Testis (tissue), 3 donors: ENCODE measurements around the gene SPATA1. TPM values are rescaled to one million over a fixed set of nuclear protein-coding genes. Genes with fewer than 3 reads are reported as not detected.

ENCODE experiments used
- DNase-seq: peaks from one replicate; pipeline ENCODE4 v3.0.0-alpha.2; 2019
- H3K27ac ChIP-seq, 2 donors: fragments of 200-600 bp; sonication (generic); one replicate each; pipeline ENCODE4 v1.5.1; 2019
- H3K27me3 ChIP-seq: fragments of 200-600 bp; sonication (generic); one replicate; pipeline ENCODE4 v1.5.1; 2019
- H3K36me3 ChIP-seq: fragments of 200-600 bp; sonication (generic); one replicate; pipeline ENCODE4 v1.5.1; 2017; ENCODE audit warnings: low read depth; ENCODE audit errors: missing control alignments
- H3K4me1 ChIP-seq: fragments of 200-600 bp; sonication (generic); one replicate; pipeline ENCODE4 v1.5.1; 2019
- H3K4me3 ChIP-seq, 2 donors: fragments of 200-600 bp; sonication (generic); one replicate each; pipeline ENCODE4 v1.5.1; 2017 to 2019
- H3K9me3 ChIP-seq: fragments of 200-600 bp; sonication (generic); one replicate; pipeline ENCODE4 v1.5.1; 2017
- POLR2A ChIP-seq: fragments of 450-650 bp; IDR thresholded peaks from one replicate; pipeline ENCODE4 v1.6.1; 2017; ENCODE audit warnings: antibody characterized with exemption, mild to moderate bottlenecking, moderate library complexity
- WGBS, 2 donors: methylation state at CpG; one replicate each; pipeline ENCODE4 v1.1.5; 2018; 5-methylcytosine and 5-hydroxymethylcytosine counted together
- intact Hi-C: fragments of 100-400 bp; cut with DNase I; formaldehyde crosslinking; loops from one replicate; pipeline ENCODE4 v1.15.1; 2023; ENCODE audit warnings: low total_unique reads
- polyA plus RNA-seq: library from polyadenylated mRNA; stranded (reverse); fragments of 350-450 nt; fragmentation: Illumina TruSeq; extraction: RNeasy Lipid Tissue Mini Kit (QIAGEN cat#74804); gene quantifications from one replicate; pipeline ENCODE4 v1.2.3, GENCODE V29; 2014; ENCODE audit warnings: low read depth, low replicate concordance; ENCODE audit not compliant: insufficient read depth
- total RNA-seq, 2 donors: library from RNA; depleted of rRNA; stranded (reverse); fragments of >200 nt; gene quantifications; one replicate each; pipeline ENCODE4 v1.2.3, GENCODE V29; 2016
- TF ChIP-seq, protein P1 (sequence below), 3 experiments: fragments of 450-650 bp in 2 of 3; fragments of 200-600 bp in 1 of 3; sonication (generic) in 1 of 3; IDR thresholded peaks; one replicate each; pipeline ENCODE4 v1.5.1; 2016 to 2019; ENCODE audit warnings: antibody characterized with exemption in 3 of 3, mild to moderate bottlenecking in 2 of 3, moderate library complexity in 1 of 3

Gene SPATA1
- total and polyA plus RNA-seq, 3 donors from 2014 or later, result 6.0 to 17.6 (median 7.1) TPM

- no peaks in the 10 kb centered on the region for H3K4me1 ChIP-seq
- intact Hi-C loops, result no loop called here
- no peak for DNase-seq
- H3K4me3 ChIP-seq, result no peak overlapping the region
- 16 to 48% methylated on average over 1 of the region's 1 CpG for WGBS, 2 donors
- no peaks in the 10 kb centered on the region for H3K36me3 ChIP-seq
- no peak overlapping the region for H3K27ac ChIP-seq
- TF ChIP-seq, protein P1, sequence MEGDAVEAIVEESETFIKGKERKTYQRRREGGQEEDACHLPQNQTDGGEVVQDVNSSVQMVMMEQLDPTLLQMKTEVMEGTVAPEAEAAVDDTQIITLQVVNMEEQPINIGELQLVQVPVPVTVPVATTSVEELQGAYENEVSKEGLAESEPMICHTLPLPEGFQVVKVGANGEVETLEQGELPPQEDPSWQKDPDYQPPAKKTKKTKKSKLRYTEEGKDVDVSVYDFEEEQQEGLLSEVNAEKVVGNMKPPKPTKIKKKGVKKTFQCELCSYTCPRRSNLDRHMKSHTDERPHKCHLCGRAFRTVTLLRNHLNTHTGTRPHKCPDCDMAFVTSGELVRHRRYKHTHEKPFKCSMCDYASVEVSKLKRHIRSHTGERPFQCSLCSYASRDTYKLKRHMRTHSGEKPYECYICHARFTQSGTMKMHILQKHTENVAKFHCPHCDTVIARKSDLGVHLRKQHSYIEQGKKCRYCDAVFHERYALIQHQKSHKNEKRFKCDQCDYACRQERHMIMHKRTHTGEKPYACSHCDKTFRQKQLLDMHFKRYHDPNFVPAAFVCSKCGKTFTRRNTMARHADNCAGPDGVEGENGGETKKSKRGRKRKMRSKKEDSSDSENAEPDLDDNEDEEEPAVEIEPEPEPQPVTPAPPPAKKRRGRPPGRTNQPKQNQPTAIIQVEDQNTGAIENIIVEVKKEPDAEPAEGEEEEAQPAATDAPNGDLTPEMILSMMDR (IDR thresholded peaks at IDR 0.05), result no peak
- TF ChIP-seq POLR2A, result no peak
- H3K9me3 ChIP-seq, result no peaks in the 10 kb centered on the region
- no peaks in the 10 kb centered on the region for H3K27me3 ChIP-seq
Observed at GRCh38 chr1:84540759-84541158, 34.6 kb downstream of the SPATA1 start.

GRCh38 chr1:84541679-84542078 is 35.5 kb downstream of the SPATA1 start:
- TF ChIP-seq POLR2A, result no peak
- TF ChIP-seq, protein P1 (IDR thresholded peaks at IDR 0.05), result no peak
- no peak for DNase-seq
- no peak overlapping the region for H3K4me3 ChIP-seq
- no peak overlapping the region for H3K27ac ChIP-seq
- no peaks in the 10 kb centered on the region for H3K4me1 ChIP-seq
- H3K9me3 ChIP-seq, result no peaks in the 10 kb centered on the region
- H3K36me3 ChIP-seq, result no peaks in the 10 kb centered on the region
- intact Hi-C loops, result no loop called here
- 87 to 95% methylated on average over 4 of the region's 4 CpGs for WGBS, 2 donors
- H3K27me3 ChIP-seq, result no peaks in the 10 kb centered on the region

DNA sequence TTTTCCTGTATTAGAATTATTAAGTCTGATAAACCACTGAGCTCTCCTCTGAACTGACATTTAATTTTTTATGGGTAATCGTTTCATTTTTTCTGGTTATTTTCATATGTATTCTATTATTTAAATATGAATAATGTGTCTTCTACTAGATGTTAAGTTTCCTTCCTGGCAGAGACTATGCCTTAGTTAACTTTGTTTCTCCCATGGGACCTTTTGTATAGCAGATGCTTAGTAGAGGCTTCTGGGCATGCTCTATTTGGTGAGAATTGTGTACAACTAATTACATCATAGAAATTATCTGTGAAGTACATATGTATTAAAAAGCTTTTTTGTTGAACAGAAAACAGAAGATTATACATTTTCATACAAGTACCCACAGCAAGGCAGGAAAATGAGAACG is 44.6 kb downstream of the SPATA1 start:
- Histone ChIP-seq H3K27ac (no peak overlapping the region), H3K4me3 (no peak overlapping the region), H3K36me3 (no peaks in the 10 kb centered on the region), H3K27me3 (no peaks in the 10 kb centered on the region), H3K9me3 (no peaks in the 10 kb centered on the region), H3K4me1 (no peaks in the 10 kb centered on the region)
- intact Hi-C loops, result no loop called here
- DNase-seq, result no peak
- TF ChIP-seq, protein P1 (IDR thresholded peaks at IDR 0.05), result no peak
- TF ChIP-seq POLR2A, result no peak
- WGBS, 2 donors, result 77 to 83% methylated on average over 2 of the region's 2 CpGs

GRCh38 chr1:84569216-84569615 is 63.0 kb downstream of the SPATA1 start:
- Histone ChIP-seq H3K9me3 (no peaks in the 10 kb centered on the region), H3K27me3 (no peaks in the 10 kb centered on the region), H3K36me3 (no peaks in the 10 kb centered on the region), H3K4me1 (peaks cover 23% of the 10 kb centered on the region), H3K27ac (no peak overlapping the region), H3K4me3 (no peak overlapping the region)
- TF ChIP-seq POLR2A, result no peak
- TF ChIP-seq, protein P1 (IDR thresholded peaks at IDR 0.05), result no peak
- intact Hi-C loops, result no loop called here
- no peak for DNase-seq

DNA sequence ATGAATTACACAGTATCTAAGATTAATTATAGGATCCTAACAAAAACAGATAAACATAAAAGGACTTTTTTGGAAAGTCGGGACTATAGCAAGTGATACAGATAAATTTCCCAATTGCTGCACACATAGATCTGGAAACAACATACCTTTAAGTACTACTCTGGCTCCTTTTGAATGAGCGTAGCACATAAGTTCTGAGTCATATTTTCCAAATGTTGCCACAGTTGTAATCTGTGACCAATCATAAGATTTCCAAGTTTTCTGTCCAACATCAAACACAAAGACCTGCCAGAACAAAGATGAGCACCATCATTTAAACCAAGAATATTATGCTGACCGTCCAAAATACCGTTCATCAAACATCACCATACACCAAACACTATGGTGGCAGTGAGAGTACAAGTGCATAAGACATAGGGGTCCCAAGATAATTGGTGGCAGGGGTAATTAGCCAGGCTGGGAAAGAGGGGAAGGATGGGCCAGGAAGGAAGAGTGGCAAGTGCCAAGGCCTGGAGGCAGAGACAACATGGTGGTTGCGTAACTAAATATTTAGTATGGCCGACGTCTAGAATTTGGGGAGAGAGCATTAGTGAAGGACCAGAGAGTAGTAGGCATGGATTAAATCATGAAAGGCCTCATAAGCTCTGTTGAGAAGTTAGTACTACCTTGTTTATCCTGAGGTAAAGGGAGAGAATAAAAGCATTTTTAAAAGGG is 64.4 kb downstream of the SPATA1 start:
- no peaks in the 10 kb centered on the region for H3K9me3 ChIP-seq
- 89 to 90% methylated on average over 7 of the region's 7 CpGs for WGBS, 2 donors
- intact Hi-C loops, result no loop called here
- DNase-seq, result no peak
- no peaks in the 10 kb centered on the region for H3K27me3 ChIP-seq
- no peak for TF ChIP-seq POLR2A
- TF ChIP-seq, protein P1 (IDR thresholded peaks at IDR 0.05), result no peak
- H3K36me3 ChIP-seq, result no peaks in the 10 kb centered on the region
- H3K27ac ChIP-seq, result no peak overlapping the region
- H3K4me1 ChIP-seq, result peaks cover 23% of the 10 kb centered on the region
- H3K4me3 ChIP-seq, result no peak overlapping the region
